HG03196 (cell line): Measurements from ENCODE around the gene NDOR1.

Experiments
- ATAC-seq: cut with Tn5 transposase; IDR thresholded peaks from one replicate; pipeline ENCODE4 v1.9.1; 2021; ENCODE audit not compliant: unreplicated experiment

The NDOR1 gene

GRCh38 chr9:137167747-137168572 lies 37.5 kb upstream of the NDOR1 start:
- no peak for ATAC-seq

DNA sequence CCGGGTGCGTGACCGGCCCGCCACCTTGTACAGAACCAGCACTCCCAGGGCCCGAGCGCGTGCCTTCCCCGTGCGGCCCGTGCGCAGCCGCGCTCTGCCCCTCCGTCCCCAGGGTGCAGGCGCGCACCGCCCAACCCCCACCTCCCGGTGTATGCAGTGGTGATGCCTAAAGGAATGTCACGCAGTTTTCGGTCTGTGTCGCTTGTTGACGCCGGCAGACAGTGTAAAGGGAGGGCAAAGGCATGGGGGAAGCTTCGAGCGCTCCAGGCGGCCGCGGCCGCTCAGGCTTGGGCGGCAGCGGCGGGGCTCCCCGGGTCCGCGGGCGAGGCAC lies 37.0 kb upstream of the NDOR1 start:
- ATAC-seq = no peak

- no peak for ATAC-seq
Observed at GRCh38 chr9:137168904-137169856, 36.3 kb upstream of the NDOR1 start.

DNA sequence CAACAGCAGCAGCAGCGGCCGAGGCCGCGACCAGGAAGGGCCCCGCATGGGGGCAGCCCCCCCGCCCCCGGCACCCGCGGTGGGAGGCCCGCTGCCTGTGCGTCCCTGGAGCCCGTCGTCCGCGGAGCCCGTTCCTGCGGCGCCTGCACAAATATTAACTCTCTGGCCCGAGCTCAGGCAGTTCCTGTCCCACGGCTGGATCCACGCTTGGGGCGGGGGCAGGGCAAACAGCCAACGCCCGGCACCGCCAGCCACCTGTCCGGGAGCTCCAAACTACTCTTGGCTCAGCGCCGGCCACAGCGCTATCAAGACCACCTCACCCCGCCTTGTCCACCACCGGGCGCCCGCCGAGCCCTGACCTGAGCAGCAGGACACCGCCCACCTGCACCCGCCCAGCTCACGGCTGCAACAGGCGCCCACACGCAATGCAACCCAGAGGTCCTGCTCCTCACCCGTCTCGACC lies 35.6 kb upstream of the NDOR1 start, which contains the start of gene LRRC26:
TSS of gene LRRC26 (minus strand) at position 156 of the 463 bp plus-strand sequence. CDS start at position 48, 108 bp downstream.
- ATAC-seq = no peak

DNA sequence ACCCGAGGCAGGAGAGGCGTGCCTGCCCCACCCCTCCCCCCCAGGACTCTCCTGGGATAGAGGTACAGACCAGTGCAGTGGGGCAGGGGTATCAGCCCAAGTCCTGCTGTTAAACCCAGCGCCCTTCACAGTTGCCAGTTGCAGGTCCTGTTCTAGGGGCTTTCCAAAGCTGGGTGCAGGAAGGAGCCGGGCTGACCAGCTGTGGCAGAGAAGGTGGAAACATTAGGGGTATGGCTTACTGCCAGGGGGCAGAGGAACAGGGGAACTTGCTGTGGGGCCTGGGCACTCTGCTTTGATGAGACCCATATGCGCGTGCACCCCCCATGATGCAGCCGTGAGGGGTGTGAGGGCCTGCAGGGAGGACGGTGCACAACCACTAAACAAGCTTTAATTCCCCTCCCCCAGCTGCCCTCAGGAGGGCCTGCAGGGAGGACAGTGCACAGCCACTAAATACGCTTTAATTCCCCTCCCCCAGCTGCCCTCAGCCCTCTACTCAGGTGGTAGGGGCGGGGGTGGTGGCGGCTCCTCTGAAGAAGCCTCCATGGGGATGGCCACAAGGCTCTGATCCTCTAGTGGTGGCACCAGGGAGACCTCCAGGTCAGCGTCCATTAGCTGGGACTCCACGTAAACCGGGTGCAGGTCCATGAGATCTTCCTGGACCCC lies 34.9 kb upstream of the NDOR1 start:
- no peak for ATAC-seq

DNA sequence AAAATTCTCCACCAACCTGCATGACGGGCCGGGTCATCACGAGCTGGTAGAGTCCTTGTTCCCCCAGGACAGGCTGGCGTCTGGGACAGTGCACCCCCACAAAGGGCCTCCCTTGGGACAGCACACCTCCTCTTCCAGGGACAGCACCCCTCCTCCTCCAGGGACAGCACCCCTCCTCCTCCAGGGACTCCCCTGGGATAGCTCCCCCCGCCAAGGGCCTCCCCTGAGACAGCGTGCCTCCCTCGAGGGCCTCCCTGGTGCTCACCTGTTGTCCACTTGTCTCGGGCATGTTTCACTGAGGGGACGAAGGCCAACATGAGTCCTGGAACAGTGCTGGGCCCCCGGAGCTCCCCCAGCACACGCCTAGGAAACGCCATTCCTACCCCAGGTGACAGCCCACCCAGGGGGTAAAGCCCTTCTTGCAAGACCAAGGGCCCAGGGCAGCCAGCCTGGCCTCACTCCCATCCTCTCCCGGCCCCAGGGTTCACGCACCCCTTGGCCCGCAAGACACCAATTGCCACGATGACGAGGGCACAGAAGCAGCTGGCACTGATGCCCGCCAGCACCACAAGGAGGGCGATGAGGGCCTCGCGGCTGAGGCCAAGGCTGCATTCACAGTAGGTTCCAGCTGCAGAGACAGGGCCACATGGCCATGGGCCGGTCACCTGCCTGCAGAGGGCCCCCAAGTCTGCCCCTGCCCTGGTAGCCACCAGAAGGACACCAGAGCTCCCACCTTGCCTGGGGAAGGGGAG lies 34.2 kb upstream of the NDOR1 start:
- no peak for ATAC-seq

DNA sequence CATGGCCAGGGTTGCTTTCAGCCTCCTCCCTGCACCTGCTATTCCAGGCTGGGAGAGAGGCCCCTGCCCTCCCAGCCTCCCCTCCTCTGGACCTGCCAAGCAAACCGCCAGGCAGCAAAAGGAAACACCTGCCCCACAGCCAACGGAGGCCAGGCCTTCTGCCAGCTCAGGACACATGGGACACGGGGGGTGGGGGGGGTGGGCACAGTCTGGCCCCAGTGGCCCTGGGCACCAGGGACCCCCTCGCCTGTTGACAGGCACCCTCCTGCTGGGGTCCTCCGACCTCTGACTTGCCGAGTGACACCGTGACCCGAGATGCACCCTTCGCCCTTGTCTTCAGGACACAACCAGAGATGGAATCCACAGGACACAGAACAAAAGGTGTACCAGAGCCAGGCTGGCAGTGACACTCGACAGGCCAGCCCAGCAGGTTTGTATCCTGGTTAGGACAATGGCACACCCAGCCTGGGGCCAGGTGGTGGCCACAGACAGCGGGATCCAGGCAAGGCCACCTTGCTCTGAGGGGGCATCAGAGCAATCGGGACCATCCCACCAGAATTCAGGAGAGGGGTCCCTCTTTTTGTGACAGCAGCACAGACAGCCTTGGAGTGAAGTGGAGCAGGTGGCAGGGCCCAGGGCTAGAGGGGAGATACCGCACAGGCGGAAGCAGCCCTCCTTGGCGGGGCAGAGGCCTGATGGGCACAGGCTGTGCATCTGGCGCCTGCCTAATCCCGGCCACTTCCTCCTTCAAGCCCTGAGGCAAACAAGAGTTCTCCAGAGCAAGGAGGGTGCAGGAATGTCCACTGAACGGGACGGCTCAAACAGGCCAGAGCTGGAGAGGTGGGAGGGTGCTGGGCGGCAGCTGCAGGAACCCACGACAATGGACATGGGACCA lies 32.4 kb upstream of the NDOR1 start:
- no peak for ATAC-seq

DNA sequence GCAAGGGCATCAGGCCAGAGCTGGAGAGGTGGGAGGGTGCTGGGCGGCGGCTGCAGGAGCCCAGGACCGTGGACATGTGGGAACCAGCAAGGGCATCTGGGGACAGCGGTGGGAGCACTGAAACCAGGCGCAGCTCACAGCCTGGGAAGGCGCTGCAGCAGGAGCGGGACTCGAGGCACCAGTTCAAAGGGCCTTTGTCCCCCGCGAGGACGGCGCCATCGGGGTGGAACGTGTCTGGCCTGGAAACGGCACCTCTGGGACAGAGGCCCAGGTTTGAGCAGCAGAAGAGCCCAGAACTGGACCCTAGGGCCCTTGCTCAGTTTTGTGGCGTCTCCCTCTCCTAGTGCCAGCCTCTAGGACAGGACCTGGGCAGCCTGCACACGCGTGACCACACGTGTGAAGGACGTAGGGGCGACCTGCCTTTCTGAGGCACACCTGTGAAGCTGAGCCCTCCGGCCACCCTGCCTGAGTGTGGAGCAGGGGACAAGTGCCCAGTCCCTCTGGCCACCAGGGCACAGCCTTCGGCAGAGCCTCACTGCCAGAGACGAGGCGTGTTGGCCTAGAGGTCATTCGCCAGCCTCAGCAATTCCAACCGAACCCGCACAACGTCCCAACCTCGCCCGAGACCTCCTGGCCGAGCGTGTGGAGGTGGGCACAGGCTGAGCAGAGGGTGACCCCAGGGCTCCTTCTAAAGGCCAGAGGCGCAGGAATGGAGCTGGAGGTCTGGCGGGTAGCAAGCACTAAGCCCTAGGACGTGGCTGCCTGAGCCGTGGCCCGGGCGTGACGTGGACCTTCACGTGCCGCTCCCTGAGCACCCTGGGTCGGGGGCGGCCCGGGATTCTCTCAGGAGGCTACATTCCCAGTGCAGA lies 31.5 kb upstream of the NDOR1 start:
- ATAC-seq = no peak

DNA sequence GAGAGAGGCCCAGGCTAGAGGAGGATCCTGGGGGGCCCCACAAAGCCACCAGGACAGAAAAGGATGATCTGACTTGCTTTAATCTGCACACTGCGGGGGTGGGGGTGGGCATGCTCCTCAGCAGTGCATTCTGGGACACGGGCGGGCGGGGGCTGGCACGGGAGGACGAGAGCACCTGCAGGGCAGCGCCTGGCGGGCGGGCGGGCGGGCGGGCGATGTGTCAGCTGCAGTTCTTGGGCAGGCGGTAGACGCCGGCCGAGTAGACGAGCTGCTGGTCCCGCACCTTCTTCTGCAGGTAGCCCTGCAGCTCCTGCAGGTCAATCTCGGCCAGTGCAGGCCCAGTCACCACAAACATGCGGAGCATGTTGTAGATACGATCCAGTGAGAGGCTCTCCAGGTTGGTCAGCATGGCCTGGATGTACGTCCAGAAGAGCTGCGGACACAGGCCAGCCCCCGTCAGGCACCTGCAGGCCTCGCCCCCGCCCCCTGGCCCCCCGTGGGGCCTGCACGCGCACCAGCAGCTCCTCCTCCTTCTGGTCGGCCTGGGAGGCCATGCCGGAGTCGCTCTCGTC lies 30.7 kb upstream of the NDOR1 start:
- no peak for ATAC-seq

DNA sequence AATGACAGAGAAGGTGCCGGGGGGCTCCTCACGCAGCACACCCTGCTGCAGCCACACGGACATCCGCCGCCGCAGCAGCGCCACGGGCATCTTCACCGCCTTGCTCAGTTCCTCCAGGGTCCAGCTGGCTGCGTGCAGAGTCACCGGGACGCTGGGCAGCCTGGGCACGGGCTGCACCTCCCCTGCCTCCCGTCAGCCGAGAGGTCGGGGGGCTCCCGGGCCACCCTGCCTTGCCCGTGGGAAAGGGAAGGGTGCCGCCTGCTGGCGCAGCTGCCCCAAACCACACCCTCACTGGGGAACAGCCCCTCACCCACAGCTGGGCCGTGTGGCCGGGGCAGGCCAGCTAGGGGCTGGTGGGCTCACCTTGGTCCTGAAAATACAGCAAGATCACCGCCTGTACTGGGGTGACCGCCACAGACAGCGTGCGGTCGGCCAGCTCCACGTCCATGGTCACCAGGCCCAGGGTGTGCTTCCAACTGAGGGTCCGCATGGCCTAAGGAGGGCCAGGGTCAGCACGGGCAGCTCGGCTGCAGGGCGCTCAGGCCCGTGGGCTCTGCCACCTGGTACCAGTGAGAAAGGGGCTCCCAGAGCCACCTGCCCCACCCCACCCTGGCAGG lies 30.0 kb upstream of the NDOR1 start:
- ATAC-seq = no peak

GRCh38 chr9:137176302-137177182 lies 29.0 kb upstream of the NDOR1 start:
- ATAC-seq = no peak

DNA sequence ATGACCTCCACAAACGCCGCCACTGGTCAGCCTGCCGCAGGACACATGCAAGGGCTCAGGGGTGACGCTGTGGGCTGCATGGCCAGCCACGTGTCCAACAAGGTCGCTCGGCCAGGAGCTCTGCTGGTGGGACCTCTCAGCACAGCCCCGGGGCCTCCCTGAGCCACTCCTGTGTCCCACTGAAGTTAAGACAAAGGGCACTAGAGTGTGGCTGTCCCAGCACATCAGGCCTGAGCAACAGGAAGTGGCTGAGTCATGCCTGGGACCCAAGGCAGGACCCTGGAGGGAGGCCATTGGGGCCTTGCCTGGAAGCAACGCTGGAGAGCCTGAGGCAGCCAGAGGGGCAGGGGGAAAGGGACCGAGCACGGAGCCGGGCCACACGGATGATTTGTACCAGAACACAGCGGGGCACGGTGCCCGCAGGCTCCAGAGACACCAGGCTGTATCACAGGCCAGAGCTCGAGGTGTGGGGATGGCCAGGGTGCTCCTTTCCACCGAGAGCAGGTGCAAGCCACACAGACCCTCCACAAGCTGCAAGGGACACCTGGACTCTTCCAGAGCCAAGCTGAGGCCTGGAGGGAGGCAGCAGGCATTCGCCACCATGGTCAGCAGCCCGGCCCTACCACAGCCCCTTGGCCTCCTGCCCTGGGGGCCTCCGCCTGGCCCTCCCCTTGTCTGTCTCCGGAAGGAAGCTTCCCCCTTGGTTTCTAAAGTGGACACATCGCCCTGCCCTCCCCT lies 27.1 kb upstream of the NDOR1 start:
- no peak for ATAC-seq

DNA sequence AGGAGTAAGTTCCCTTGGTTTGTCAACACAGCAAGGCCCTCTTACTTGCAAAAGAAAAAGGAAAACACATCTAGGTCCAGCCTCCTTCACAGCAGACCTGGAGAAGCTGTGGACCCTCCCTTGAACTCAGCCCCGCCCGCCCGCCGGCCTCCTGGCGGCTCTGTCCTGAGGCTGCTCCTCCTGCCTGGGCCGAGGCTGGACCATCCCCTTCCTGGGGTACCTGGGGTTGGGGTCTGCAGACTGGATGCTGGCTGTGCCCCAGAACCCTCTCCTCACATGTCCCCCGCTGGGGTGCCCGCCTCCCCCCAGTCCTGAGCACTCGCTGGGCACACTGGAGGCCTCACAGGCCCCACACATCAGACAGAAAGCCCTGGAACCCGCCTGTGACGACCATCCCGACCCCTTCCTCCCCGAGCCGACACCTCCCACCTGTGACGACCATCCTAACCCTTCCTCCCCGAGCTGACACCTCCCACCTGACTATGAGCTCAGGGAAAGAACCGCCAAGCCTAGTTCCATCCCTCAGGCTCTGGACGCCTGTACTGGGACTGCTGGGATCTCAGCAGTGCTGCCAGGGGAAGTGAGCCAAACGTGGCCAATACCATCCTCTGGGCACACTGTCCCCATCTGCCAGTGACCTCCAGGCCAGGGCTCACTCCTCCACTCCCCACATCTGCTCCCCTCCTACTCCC lies 26.4 kb upstream of the NDOR1 start:
- no peak for ATAC-seq

GRCh38 chr9:137179761-137180160 lies 25.7 kb upstream of the NDOR1 start:
- no peak for ATAC-seq

GRCh38 chr9:137180491-137180890 lies 25.0 kb upstream of the NDOR1 start:
- ATAC-seq = no peak

- no peak for ATAC-seq
Observed at GRCh38 chr9:137181680-137182079, 23.8 kb upstream of the NDOR1 start.
